SK-N-SH (cell line): ENCODE data around the gene CYP27A1.

Experiments used
- EP300 ChIP-seq, 2 experiments: IDR thresholded peaks; 2 replicates each; pipeline versions ENCODE4 v1.4.0 to v1.6.1; 2012; ENCODE audit warnings: borderline replicate concordance in 1 of 2, low read depth in 1 of 2, low read length in 1 of 2
- POLR2AphosphoS5 ChIP-seq: IDR thresholded peaks from 2 replicates; pipeline ENCODE4 v1.6.1; 2012; ENCODE audit warnings: low read depth, low read length
- RFX5 ChIP-seq: IDR thresholded peaks from 2 replicates; pipeline ENCODE4 v1.6.1; 2012; ENCODE audit warnings: mild to moderate bottlenecking, improper control_type of control experiment, low read length
- SMC3 ChIP-seq: IDR thresholded peaks from 2 replicates; pipeline ENCODE4 v1.6.1; 2012; ENCODE audit warnings: low read depth, low read length, improper control_type of control experiment
- YY1 ChIP-seq: IDR thresholded peaks from 2 replicates; pipeline ENCODE4 v1.4.0; 2012; ENCODE audit warnings: low read depth, mild to moderate bottlenecking
- TF ChIP-seq, protein P1 (sequence below): fragments of 150-350 bp; IDR thresholded peaks from 2 replicates; pipeline ENCODE4 v1.6.1; 2017; ENCODE audit warnings: antibody characterized with exemption, low read length, low read depth, borderline replicate concordance
- TF ChIP-seq, protein P2 (sequence below): fragments of 200-600 bp; sonication (generic); IDR thresholded peaks from 2 replicates; pipeline ENCODE4 v1.6.1; 2017; ENCODE audit warnings: antibody characterized with exemption, mild to moderate bottlenecking, moderate library complexity

DNA sequence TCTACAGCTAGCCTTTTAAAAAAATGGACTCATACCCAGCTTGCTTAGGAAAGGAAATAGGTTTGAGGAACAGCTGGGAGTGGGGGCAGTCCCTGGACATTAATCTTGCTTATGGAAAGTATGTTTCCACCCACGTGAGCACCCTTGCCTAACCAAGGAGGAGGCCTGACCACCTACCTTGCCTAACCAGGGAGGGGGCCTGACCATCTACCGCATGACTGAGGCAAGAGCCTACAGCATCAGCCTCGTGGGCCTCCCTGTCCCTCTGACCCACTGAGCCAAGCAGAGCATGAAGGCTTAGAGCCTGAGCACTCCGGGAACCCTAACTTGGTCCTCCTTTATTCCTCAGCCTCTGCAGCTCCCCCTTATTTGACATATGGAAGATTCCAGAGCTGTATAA is 29.4 kb downstream of the CYP27A1 start:
- TF ChIP-seq EP300 (IDR thresholded peaks at IDR 0.05; ENCODE audit: borderline replicate concordance in 1 of 2, low read depth in 1 of 2, low read length in 1 of 2): no peak
- no peak for TF ChIP-seq SMC3
- TF ChIP-seq, protein P1, sequence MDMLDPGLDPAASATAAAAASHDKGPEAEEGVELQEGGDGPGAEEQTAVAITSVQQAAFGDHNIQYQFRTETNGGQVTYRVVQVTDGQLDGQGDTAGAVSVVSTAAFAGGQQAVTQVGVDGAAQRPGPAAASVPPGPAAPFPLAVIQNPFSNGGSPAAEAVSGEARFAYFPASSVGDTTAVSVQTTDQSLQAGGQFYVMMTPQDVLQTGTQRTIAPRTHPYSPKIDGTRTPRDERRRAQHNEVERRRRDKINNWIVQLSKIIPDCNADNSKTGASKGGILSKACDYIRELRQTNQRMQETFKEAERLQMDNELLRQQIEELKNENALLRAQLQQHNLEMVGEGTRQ: no peak
- no peak for TF ChIP-seq YY1
- TF ChIP-seq, protein P2, sequence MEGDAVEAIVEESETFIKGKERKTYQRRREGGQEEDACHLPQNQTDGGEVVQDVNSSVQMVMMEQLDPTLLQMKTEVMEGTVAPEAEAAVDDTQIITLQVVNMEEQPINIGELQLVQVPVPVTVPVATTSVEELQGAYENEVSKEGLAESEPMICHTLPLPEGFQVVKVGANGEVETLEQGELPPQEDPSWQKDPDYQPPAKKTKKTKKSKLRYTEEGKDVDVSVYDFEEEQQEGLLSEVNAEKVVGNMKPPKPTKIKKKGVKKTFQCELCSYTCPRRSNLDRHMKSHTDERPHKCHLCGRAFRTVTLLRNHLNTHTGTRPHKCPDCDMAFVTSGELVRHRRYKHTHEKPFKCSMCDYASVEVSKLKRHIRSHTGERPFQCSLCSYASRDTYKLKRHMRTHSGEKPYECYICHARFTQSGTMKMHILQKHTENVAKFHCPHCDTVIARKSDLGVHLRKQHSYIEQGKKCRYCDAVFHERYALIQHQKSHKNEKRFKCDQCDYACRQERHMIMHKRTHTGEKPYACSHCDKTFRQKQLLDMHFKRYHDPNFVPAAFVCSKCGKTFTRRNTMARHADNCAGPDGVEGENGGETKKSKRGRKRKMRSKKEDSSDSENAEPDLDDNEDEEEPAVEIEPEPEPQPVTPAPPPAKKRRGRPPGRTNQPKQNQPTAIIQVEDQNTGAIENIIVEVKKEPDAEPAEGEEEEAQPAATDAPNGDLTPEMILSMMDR: no peak
- no peak for TF ChIP-seq RFX5
- TF ChIP-seq POLR2AphosphoS5: no peak
